IPS DF 4.7 (cell line): ENCODE data around the gene PPP4R3B.

Experiments
- DNase-seq: peaks from one replicate; pipeline ENCODE4 v3.0.0-alpha.2; 2013; ENCODE audit warnings: low spot score; ENCODE audit errors: extremely low read depth

The PPP4R3B gene

DNA sequence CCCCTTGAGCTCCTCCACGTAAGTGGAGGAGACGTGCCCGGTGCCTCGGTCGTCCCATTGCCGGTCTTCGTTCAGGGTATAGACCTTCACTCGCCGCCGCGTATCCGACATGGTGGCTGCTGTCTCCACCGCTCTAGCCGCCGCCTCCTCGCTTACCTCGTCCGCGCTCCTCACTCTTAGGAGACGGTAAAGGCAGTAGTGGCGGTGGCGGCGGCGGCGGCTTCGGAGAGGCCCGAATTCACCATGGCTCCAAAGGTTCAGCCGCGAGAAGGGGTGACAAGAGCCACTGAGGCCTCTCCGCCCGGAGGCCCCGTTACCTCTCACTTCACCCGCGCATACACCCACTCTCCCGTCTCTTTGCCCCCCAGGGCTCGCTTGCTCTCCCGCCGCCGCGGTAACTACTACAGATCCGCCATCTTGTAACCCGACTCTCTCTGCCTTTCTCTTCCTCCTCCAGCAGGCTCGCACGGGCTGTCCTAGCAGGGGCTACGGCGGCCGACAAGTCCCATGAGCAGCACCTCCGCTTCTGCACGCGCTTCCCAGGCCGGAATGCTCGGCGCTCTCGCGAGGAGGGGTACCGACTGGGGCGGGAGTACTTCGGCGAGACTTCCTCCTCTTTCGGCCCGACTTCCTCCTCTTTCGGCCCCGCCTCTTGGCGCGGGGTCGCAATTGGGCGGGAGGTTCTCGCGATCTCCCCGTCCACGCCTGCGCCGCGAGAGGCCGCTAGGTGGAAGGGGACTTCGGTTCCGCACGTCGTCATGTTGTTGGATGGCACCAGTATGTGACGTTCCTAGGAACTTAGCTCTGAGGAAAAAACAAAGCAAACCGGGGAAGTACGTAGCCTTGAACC, at the start of gene PPP4R3B:
TSS of gene PPP4R3B (minus strand) at position 448 of the 850 bp plus-strand sequence. CDS start at position 111, 337 bp downstream.
- peak; percentile 91 for DNase-seq

GRCh38 chr2:55653255-55653654, 35.8 kb upstream of the PPP4R3B start:
- no peak for DNase-seq

GRCh38 chr2:55649211-55649610, 31.8 kb upstream of the PPP4R3B start:
- DNase-seq, result no peak

DNA sequence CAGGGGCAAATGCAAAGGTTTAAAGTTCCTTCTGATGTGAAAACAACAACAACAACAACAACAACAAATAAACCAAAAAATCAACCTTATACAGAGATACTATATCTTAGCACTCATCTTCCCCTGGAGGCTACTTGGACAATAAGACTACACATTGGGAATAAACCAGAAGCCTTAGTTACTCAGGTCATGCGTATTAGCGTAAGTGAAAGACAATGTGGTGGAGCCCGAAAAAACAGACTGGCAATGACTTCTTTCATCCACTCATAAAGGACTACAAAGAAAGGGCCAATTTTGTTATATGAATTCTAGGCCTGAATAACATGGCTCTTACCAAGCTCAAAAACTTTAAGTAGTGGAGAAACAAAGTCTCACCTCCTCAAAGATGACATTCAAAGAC, 19.4 kb upstream of the PPP4R3B start:
- DNase-seq, result no peak

GRCh38 chr2:55628931-55629330, 11.5 kb upstream of the PPP4R3B start:
- no peak for DNase-seq

DNA sequence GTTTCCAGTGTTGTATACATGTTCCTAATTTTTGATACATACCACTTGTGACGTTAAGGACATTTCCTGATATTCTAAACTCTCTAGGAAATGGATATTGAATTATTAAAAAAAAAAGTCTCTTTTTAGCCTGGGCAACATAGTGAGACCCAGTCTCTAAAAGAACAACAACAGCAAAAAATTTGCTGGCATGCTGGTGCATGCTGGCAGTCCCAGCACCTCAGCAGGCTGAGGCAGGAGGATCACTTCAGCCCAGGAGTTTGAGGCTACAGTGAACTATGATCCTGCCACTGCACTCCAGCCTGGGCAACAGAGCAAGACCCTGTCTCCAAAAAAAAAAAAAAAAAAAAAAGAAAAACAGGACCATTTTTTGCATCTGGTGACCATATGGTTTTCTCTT, 10.5 kb upstream of the PPP4R3B start:
- DNase-seq, result no peak

- DNase-seq, result no peak
These were observed 4.4 kb upstream of the PPP4R3B start for GRCh38 chr2:55621802-55622201.

DNA sequence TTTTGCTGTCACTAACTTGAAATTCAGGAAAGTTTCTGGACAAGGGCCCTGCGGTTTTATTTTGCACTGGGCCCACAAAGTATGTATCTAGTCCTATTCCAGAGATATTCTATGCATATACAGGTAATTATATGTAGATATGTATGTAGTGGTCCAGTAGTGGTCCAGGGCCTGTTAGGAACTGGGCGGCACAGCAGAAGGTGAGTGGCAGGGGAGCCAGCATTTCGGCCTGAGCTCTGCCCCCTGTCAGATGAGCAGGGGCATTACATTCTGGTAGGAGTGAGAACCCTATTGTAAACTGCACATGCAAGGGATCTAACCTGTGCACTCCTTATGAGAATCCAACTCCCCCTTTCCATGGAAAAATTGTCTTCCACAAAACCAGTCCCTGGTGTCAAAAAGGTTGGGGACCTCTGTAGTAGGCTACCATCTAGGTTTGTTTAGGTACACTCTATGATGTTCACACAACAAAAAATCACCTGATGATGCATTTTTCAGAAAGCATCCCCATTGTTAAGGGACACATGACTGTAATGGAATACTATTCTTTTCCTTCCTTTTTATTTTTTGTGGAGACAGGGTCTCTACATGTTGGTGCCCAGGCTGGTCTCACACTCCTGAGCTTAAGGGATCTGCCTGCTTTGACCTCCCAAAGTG, 2.8 kb upstream of the PPP4R3B start:
- no peak for DNase-seq

GRCh38 chr2:55618275-55619055, 1.0 kb upstream of the PPP4R3B start:
- DNase-seq, result no peak

DNA sequence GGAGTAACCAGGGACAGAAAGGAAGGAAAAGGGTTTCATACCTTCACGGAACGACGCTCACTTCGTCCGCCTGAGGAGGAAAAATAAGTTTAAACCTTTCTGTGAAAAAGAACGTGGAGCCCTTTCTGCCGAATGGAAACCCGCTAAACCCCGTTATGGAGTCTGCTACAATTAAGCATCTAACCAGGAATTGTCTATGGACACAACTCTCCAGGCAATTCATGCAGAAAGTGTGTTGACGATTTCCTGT, 528 bp upstream of the PPP4R3B start:
- no peak for DNase-seq

- DNase-seq, result no peak
These were observed 759 bp downstream of the PPP4R3B start for GRCh38 chr2:55616551-55617174.

GRCh38 chr2:55611997-55612396, 5.4 kb downstream of the PPP4R3B start:
- DNase-seq, result no peak

- no peak for DNase-seq
These were observed 6.3 kb downstream of the PPP4R3B start for GRCh38 chr2:55610954-55611743.

DNA sequence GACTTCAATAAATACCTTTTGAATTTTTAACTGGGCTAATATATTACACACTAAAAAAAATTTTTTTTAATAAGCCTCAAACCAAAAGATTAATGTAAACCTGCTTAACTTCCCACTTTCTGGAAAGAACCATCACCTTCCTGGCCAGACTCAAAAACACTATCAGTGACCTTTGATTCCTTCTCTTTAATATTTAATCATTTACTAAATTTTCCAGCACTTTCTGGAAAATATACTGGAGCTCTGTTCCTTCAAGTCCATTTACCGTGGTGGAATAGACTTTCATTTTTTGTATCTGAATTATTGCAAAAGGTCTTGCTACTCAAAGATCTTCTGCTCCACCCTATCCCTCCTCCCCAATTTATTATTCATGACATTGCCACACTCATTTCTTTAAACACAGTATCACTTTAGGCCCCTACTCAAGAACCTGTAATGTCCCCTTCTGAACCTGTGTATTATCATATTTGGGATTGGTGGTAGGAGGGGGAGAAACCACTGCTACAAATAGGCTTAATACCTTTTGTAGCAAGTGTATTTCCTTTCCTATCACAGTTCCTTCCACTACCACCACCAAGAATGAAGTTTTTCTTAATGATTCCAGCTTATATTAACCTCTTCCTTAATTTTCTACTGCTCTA, 7.4 kb downstream of the PPP4R3B start:
- no peak for DNase-seq

DNA sequence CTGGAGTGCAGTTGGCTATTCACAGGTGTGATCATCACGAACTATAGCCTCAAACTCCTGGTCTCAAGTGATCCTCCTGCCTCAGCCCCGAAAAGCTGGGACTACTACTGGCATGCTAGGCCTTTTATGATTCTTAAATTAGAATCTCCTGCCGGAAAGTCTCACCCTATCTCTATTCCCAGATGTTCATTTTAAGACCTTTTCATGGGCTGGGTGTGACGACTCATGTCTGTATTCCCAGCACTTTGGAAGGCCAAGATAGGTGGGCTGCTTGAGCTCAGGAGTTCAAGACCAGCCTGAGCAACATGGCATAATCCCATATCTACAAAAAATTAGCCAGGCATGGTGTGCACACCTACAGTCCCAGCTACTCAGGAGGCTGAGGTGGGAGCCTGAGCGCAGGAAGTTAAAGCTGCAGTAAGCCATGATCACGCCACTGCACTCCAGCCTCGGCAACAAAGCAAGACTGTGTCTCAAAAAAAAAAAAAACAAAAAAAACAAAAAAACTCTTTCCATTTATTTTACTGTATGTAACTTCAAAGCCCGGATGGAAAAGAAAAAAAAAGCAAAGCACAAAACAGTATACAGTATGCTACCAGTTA, 8.1 kb downstream of the PPP4R3B start:
- no peak for DNase-seq

GRCh38 chr2:55607717-55608116, 9.7 kb downstream of the PPP4R3B start:
- no peak for DNase-seq

DNA sequence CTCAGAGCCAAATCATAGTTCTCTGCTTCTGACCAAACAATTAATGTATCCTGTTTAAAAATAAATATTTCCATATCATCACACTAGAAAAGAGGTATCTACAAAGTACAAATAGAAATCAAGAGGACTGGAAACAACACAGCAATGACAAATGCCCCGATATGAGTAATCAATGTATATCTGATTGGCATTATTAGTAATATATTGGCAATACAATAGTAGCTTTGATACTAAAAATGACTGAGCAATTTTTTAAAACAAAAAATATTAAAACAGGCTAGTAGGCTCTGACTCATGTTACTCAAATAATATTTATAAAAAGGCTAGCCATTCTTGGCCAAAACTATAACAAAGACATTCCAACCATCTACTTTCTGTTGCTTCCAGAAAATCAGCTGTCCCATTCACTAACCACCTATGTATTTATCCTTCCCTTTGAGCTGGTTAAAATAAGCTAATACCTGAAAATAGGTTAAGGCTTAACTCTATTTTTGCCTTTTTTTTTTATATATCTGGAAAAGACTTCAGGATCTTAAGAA, 13.3 kb downstream of the PPP4R3B start:
- DNase-seq, result no peak

DNA sequence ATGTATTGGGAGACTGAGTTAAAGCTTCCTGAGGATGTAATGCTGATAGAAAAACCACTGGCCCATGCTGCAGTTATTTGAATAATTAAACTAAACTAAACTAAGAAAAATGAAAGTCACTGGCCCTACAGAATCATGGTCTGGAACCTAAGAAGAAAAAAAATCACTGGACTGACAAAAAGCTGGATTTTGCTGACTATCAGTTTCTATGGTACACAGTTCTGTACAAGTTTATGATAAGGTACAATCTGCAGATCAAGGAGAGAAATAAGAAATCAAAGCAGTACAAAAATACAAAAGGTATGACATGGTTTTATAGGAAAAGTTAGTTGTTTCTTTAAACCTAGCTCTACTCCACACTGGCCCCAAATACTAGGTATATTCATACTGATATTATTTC, 15.6 kb downstream of the PPP4R3B start:
- DNase-seq, result no peak

DNA sequence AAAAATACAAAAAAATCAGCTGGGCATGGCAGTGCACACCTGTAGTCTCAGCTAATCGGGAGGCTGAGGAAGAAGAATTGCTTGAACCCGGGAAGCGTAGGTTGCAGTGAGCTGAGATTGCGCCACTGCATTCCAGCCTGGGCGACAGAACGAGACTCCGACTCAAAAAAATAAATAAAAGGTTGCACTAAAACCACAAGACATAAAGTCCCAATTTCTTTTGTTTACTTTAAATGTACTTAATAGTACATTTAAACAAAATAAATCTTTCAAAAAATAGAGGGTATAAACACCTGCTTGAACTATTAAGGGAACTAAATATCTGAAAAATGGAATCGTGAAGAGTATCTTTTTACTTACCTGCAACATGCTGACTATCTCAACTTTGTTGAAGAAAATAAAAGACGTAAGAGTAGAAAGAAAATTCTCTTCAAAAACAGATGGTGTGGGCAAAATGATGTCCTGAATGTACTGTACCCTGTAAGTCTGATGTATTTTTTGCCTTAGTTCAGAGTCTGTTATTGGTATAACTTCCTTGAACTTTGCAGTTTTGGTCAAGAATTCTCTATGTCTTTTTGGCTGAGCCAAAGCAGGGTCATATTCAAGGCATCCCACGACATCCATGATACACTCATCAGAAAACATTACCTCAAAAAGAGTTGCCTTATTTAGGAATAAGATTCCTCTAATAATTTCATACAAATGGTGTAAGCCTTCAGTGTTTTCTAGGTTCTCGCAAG, 19.2 kb downstream of the PPP4R3B start:
- no peak for DNase-seq
